ENCODE measurements around the gene APOA1. TPM values are rescaled to one million over a fixed set of nuclear protein-coding genes. Genes with fewer than 3 reads are reported as not detected.

The APOA1 gene
- total and polyA plus RNA-seq, 2 donors (not counting 1 experiment from before 2014, with no cell fraction given): 0.46 TPM; not detected in 1

GRCh38 chr11:116830184-116830912, 7.1 kb downstream of the APOA1 start:
- H3K4me2 ChIP-seq (replicated peaks; ENCODE audit: low read depth, low read length, poor library complexity, severe bottlenecking): no peak overlapping the region
- H3K9me3 ChIP-seq (ENCODE audit: control extremely low read depth in 1 of 3, control insufficient read depth in 2 of 3, insufficient read depth in 1 of 3, low read length in 2 of 3): no peaks in the 10 kb centered on the region
- Mint-ChIP-seq H3K27ac (no peak overlapping the region), H3K4me3 (no peak overlapping the region), H3K9me3 (ENCODE audit: insufficient read depth) (no peaks in the 10 kb centered on the region), H3K4me1 (peaks cover 9% of the 10 kb centered on the region), H3K27me3 (peaks cover 4% of the 10 kb centered on the region)
- no peak overlapping the region for H3K27ac ChIP-seq (ENCODE audit: low read length in 2 of 2)
- peaks cover 4 to 6% of the 10 kb centered on the region in 2 donors for H3K4me1 ChIP-seq (ENCODE audit: control insufficient read depth in 2 of 2, insufficient read depth in 2 of 2, low read length in 2 of 2)
- ChIA-PET POLR2A (no interaction called here), CTCF (no interaction called here)
- H3K9ac ChIP-seq (ENCODE audit: low read length): no peak overlapping the region
- intact Hi-C loops (cut with micrococcal nuclease): no loop called here
- no peaks in the 10 kb centered on the region for H3K27me3 ChIP-seq (replicated peaks in 1 of 4; ENCODE audit: control extremely low read depth in 1 of 4, control insufficient read depth in 3 of 4, insufficient read depth in 4 of 4, low read length in 3 of 4)
- no peaks in the 10 kb centered on the region for H4K20me1 ChIP-seq (ENCODE audit: control insufficient read depth, insufficient read depth, low read length, poor library complexity, severe bottlenecking)
- ATAC-seq (ENCODE audit: low read depth) (no peak), DNase-seq (no peak)
- no peaks in the 10 kb centered on the region for H3K79me2 ChIP-seq (ENCODE audit: control insufficient read depth, insufficient read depth, low read length)
- TF ChIP-seq EZH2 (IDR thresholded peaks at IDR 0.05; ENCODE audit: borderline replicate concordance, insufficient read depth, low read depth, low read length, poor library complexity, severe bottlenecking): no peak
- TF ChIP-seq, protein P1, sequence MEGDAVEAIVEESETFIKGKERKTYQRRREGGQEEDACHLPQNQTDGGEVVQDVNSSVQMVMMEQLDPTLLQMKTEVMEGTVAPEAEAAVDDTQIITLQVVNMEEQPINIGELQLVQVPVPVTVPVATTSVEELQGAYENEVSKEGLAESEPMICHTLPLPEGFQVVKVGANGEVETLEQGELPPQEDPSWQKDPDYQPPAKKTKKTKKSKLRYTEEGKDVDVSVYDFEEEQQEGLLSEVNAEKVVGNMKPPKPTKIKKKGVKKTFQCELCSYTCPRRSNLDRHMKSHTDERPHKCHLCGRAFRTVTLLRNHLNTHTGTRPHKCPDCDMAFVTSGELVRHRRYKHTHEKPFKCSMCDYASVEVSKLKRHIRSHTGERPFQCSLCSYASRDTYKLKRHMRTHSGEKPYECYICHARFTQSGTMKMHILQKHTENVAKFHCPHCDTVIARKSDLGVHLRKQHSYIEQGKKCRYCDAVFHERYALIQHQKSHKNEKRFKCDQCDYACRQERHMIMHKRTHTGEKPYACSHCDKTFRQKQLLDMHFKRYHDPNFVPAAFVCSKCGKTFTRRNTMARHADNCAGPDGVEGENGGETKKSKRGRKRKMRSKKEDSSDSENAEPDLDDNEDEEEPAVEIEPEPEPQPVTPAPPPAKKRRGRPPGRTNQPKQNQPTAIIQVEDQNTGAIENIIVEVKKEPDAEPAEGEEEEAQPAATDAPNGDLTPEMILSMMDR (IDR thresholded peaks at IDR 0.05): no peak
- H3K4me3 ChIP-seq (ENCODE audit: control extremely low read depth in 1 of 5, extremely low read depth in 1 of 5, insufficient read depth in 1 of 5, low read depth in 2 of 5, low read length in 4 of 5): no peak overlapping the region
- H3K36me3 ChIP-seq (replicated peaks in 1 of 2; ENCODE audit: control extremely low read depth in 1 of 2, control insufficient read depth in 1 of 2, extremely low read depth in 1 of 2, insufficient read depth in 2 of 2, low read length in 1 of 2): no peaks in the 10 kb centered on the region
- H2AFZ ChIP-seq (ENCODE audit: insufficient read depth, low read depth, low read length, poor library complexity, severe bottlenecking): no peak overlapping the region
- WGBS (ENCODE audit: insufficient coverage): 89% methylated on average over 17 of the region's 17 CpGs

- no peak within 1 kb of the TSS for H3K9ac ChIP-seq (ENCODE audit: low read length)
- DNase-seq (no peak), ATAC-seq (ENCODE audit: low read depth) (no peak)
- no peaks in the 10 kb centered on the region for H3K9me3 ChIP-seq (ENCODE audit: control extremely low read depth in 1 of 3, control insufficient read depth in 2 of 3, insufficient read depth in 1 of 3, low read length in 2 of 3)
- H3K36me3 ChIP-seq (replicated peaks in 1 of 2; ENCODE audit: control extremely low read depth in 1 of 2, control insufficient read depth in 1 of 2, extremely low read depth in 1 of 2, insufficient read depth in 2 of 2, low read length in 1 of 2): no peaks in the 10 kb centered on the region
- H3K27me3 ChIP-seq (replicated peaks in 1 of 4; ENCODE audit: control extremely low read depth in 1 of 4, control insufficient read depth in 3 of 4, insufficient read depth in 4 of 4, low read length in 3 of 4): no peaks in the 10 kb centered on the region
- no peak within 1 kb of the TSS for H3K4me3 ChIP-seq (ENCODE audit: control extremely low read depth in 1 of 5, extremely low read depth in 1 of 5, insufficient read depth in 1 of 5, low read depth in 2 of 5, low read length in 4 of 5)
- Mint-ChIP-seq H3K9me3 (ENCODE audit: insufficient read depth) (no peaks in the 10 kb centered on the region), H3K4me1 (peaks cover 2% of the 10 kb centered on the region), H3K27me3 (peaks cover 4% of the 10 kb centered on the region), H3K27ac (no peak within 1 kb of the TSS), H3K4me3 (no peak within 1 kb of the TSS)
- no peak within 1 kb of the TSS for H3K4me2 ChIP-seq (replicated peaks; ENCODE audit: low read depth, low read length, poor library complexity, severe bottlenecking)
- no peak within 1 kb of the TSS for H3K27ac ChIP-seq (ENCODE audit: low read length in 2 of 2)
- no peaks in the 10 kb centered on the region for H3K79me2 ChIP-seq (ENCODE audit: control insufficient read depth, insufficient read depth, low read length)
- CTCF ChIA-PET: no interaction called here
- TF ChIP-seq, protein P1 (IDR thresholded peaks at IDR 0.05): no peak
- TF ChIP-seq EZH2 (IDR thresholded peaks at IDR 0.05; ENCODE audit: borderline replicate concordance, insufficient read depth, low read depth, low read length, poor library complexity, severe bottlenecking): no peak
- H2AFZ ChIP-seq (ENCODE audit: insufficient read depth, low read depth, low read length, poor library complexity, severe bottlenecking): no peak within 1 kb of the TSS
- H3K4me1 ChIP-seq (ENCODE audit: control insufficient read depth in 2 of 2, insufficient read depth in 2 of 2, low read length in 2 of 2): no peaks in the 10 kb centered on the region
- H4K20me1 ChIP-seq (ENCODE audit: control insufficient read depth, insufficient read depth, low read length, poor library complexity, severe bottlenecking): no peaks in the 10 kb centered on the region
- intact Hi-C loops (cut with micrococcal nuclease): no loop called here
- 68% methylated on average over 8 of the region's 9 CpGs for WGBS (ENCODE audit: insufficient coverage)
- POLR2A ChIA-PET: no interaction called here
Observed at GRCh38 chr11:116829525-116830183, 7.8 kb downstream of the APOA1 start, which contains the start of gene APOC3. TSS of gene APOC3 (plus strand) at chr11:116829907. CDS start at chr11:116830583, 676 bp downstream.
